GM21723 (cell line): Measurements from ENCODE around the gene ARSG.
A peak's percentile ranks its signal among the peaks of the same experiment; 100 is the strongest.
"Not testable (repeated sequence)": the region's sequence is repeated elsewhere in the genome, so short reads cannot be mapped to it uniquely, and the experiment has no call there.

ENCODE experiments used
- ATAC-seq: cut with Tn5 transposase; IDR thresholded peaks from one replicate; pipeline ENCODE4 v1.9.1; 2021; ENCODE audit warnings: mild to moderate bottlenecking, moderate library complexity; ENCODE audit not compliant: unreplicated experiment

ARSG gene

DNA sequence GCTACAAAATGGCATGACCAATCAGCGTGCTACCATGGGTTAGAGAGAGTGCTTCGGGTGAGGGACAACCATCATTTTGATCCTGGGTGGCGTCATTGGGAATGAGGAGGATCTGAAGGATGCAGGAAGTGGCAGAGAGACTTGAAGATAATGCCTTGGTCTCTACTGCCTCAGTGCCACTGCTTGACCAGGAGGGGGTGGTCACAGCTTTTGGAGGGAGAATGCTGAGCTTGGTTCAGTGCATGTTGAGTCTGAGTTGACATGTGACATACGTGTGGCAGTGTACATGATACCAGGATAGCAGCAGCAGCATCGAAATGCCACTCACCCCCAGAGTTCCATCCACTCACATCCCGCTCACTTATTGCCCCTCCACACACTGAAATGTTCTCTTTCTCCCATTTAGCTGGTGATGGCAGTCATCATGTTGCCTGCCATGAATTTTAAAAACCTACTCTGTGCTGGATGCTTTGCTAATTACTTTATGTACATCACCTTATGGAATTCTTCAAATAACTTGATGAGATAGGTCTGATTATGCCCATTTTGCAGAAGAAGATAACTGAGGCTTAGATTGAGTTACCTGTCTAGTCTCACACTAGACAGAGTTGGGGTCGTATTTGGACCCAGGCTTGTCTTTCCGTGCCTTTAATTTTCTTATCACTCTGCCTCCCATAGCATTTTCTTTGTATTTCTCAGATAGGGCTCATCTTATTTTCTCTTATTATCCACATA is 36.7 kb downstream of the ARSG start:
- ATAC-seq = no peak

DNA sequence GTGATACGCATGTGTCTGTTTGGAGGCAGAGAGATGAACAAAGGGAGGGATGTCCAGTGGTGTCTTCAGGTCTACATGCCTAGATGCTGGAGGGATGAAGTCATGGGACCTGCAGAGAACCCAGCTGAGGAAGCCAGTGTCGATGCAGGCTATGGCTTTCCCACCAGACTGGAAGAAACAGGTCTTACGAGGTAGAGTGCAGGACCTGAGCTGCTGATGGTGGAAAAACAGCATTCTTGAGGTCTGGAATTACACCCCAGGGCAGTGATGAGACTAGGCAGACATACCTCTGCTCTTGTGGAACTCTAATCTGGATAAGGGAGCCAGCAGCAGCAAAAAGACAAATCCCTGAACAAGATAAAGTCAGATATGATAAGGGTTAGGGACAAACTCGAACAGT is 37.4 kb downstream of the ARSG start:
- ATAC-seq = no peak

DNA sequence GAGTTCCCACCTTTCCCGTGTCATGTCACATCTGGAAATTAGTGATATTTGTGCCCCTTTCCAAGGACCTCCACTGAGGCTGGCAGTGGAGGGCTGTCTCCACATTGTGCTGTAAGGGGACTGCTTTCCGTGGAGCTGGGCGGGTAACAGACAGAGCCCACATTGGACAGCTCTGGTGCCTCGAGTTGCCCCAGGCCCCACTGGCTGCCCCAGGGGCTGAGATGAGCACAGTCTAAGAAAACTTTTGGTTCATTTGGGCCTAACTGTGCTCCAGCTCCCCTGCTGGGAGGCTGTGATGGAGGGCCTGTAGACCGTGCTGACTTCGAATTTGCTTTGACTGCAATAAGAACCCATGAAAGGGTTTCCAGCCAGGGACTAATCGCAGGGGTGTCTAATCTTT is 38.0 kb downstream of the ARSG start:
- ATAC-seq = no peak

DNA sequence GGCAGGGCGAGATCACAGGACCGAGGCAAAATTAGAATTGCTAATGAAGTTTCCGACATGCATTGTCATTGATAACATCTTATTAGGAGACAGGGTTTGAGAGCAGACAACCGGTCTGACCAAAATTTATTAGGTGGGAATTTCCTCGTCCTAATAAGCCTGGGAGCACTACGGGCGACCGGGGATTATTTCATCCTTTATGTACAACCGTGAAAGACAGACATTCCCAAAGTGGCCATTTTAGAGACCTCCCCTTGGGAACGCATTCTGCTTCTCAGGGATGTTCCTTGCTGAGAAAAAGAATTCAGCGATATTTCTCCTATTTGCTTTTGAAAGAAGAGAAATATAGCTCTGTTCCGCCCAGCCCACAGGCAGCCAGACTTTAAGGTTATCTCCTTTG is 40.6 kb downstream of the ARSG start:
- not testable (repeated sequence) for ATAC-seq

DNA sequence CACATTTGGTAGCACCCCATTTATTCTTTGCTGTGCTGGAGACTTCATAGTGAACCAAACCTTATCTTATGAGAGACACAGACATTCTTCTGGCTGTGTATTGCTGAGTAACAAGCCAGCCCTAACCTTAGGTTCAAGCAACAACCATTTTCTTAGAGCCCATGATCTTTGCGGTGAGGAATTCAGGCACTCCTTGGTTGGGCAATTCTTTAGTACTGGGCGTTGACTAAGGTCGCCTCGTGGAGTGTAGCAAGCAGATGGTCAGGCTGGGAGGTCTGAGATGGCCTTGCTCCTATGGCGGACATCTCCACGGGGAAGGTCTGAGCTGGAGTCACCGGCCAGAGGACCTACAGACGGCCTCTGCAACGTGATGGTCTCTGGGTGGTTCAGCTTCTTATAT is 43.1 kb downstream of the ARSG start:
- ATAC-seq = no peak

DNA sequence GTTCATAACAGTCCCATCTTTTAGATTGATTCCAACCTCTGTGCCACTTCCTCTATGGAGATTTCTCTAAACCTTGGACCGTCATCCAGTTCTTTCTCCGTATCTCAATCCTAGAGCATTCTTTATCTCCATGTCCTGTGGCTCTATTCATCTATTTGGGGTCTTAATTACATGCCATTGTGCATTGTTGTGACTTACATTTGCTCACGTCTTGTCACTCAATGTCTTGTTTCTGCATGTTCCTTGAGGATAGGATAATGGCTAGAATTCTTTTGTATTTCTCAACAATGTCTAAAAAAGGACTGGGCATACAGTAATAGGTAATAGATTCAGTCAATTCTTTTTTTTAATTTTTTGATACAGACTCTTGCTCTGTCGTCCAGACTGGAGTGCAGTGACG is 50.2 kb downstream of the ARSG start:
- no peak for ATAC-seq

DNA sequence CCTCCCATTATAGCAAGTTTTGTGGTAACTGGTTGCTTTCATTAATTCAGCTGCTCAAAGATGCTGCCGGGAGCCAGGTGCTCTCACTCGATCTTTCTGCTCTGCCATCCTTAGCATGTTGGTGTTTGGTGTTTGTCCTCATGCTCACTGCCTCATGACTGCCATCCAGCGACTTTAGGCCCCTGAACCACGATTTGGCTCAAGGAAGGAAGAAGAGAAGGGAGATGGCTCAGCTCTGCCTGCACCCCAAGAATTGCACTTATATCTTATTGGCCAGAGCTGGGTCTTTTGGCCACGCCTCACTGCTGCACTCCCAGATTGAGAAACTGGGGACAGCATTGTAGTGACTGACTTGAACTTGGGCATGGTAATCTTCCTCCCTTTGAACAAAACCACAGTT is 52.7 kb downstream of the ARSG start:
- ATAC-seq = no peak

DNA sequence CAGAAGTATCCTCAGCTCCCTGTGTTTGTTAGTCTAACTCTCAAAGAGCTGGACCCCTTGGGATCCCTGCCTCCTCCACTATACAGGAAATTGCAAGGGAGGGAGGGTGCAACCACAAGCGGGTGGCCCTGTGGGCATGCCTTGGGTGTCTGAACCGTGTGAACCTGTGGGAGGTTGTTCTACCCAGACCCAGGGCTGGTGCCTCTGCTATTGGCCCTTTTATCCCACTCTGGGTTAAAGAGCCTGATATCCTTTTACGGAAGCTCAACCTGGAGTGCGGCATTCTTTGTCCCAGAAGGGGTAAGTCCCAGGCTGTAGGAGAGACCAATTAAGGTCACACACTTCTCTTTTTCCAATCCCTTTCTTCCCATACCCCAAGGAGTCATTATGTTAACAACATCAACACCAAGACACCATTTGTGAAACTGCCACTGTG is 53.4 kb downstream of the ARSG start:
- ATAC-seq = no peak

DNA sequence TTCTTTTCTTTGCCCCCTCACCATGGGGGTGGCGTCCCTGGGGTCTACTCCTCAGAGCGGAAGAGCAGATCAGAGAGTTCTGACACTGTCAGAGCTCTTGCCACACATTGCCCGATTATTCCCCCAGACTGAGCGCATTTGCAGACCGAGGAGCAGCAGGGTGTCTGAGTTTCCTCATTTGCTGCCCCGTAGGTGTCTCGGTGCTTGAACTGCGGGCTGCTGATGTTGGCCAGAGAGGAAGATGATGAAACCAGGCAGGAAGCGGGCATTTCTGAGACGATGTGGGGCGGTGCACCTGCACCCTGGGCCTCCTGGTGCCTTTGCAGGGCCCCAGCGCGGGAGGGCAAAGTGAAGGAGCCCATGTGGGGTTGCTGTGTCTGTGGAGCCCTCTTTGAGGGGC is 55.2 kb downstream of the ARSG start:
- peak; percentile 83 for ATAC-seq

DNA sequence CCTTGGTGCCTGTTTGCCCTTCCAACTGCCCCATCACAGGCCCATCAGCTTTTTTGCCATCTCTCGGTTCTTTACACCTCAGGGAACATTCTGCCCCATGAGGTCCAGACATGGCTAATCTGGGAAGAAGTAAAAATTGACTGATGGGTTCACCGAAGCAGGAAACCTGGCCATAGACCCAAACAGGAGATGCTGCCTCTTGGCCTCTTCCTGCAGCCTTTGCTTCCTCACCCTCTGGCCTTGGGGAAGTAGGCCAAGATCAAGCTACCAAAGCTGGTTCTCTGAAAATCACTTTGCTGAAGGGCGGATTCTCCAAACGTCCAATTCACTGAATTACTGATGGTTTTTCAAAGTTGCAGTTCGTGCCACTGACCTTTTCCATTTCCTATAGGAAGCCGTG is 56.1 kb downstream of the ARSG start:
- ATAC-seq = no peak

DNA sequence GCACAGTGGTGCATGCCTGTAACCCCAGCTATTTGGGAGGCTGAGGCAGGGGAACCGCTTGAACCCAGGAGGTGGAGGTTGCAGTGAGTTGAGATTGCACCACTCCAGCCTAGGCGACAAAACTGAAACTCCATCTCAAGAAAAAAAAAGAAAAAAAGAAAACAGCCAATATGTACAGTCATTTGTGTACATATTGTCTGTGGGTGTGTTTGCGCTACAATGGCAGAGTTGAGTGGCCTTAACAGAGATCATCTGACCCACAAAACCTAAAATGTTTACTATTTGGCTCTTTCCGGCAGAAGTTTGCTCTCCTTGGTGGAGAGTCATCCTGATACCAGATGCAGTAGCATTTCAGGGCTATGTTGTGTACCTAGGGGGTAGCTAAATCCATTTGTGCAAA is 57.9 kb downstream of the ARSG start:
- peak; percentile 47 for ATAC-seq

DNA sequence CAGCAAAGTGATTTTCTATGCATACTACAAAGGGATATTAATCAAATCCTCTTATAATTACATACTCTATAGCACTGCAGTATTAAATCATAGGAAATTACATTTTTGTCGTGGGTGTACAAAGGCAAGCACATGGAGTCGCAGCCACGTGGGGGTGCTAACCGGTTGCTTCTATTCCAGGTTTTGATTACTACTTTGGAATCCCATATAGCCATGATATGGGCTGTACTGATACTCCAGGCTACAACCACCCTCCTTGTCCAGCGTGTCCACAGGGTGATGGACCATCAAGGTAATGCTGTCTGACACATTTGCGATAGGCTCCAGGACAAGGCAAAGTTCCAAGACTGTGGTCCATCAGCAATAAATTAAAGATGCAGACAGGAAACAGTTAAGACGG is 60.1 kb downstream of the ARSG start:
- ATAC-seq = no peak

DNA sequence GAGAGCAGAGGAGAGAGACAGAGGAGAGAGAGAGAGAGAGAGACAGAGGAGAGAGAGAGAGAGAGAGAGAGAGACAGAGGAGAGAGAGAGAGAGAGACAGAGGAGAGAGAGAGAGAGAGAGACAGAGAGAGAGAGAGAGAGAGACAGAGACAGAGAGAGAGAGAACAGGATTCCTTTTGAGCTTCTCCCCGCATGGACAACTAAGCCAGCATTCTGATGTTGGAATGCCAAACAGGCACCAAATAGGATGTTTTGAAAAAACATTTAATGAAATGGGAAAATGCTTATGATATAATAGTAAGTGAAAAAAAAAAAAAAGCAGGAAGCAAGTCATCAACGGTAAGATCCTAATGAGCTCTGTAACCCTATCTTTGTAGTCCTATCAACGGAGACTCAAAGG is 60.7 kb downstream of the ARSG start:
- no peak for ATAC-seq

DNA sequence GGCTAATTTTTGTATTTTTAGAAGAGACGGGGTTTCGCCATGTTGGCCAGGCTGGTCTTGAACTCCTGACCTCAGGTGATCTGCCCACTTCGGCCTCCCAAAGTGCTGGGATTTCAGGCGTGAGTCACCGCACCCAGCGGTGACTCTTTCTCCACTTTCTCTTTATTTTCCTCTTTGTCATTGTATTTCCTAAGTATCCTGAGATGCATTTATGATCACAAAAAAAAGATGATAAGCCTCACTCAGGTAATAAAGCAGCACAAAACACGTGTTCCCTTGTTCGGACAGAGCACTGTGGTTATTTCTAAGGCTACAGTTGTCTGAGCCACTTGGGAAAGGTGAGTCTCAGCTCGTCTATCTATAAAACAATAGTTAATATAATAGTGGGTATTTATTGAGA is 61.4 kb downstream of the ARSG start:
- not testable (repeated sequence) for ATAC-seq

DNA sequence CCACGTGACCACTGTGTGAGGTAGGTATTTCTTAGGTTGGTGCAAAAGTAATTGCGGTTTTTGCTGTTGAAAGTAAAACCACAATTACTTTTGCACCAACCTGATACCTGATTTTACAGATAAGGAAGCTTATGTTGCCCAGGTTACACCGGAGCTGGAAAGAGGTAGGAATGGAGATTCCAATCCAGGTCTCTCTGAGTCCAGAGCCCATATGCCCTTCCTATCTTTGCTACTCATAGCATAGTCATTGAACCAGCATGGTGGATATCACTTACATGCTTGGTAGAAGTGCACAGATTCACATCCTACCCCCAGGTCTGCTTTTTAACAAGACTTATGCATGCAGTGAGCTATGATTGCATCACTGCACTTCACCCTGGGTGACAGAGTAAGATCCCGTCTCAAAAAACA is 61.8 kb downstream of the ARSG start:
- no peak for ATAC-seq

DNA sequence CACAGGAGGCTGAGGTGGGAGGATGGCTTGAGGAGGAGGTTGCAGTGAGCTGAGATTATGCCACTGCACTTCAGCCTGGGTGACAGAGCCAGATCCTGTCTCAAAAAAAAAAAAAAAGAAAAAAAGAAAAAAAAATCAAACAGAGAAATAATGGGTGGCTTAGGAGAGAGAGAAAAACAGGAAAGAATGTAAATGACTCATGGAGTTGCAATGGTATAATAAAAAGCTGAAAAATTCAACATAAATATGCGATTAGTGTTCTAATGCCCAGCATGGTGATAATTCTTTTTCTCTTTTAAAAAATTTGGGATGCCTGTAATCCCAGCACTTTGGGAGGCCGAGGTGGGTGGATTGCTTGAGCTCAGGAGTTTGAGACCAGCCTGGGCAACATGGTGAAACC is 63.0 kb downstream of the ARSG start:
- not testable (repeated sequence) for ATAC-seq

DNA sequence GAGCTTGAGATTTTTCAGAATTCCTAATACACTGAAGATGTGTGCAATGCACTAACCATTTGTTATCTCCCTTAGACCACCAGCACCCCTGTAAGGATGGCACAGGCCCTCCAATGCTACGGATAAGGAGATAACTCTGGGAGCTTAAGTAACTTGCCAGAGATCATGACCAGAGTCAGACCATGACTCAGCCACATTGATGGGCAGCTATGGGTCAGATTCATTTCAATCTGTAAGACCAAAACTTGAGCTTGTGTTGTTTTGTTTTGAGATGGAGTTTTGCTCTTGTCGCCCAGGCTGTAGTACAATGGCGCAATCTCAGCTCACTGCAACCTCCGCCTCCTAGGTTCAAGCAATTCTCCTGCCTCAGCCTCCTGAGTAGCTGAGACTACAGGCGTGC is 63.8 kb downstream of the ARSG start:
- ATAC-seq = not testable (repeated sequence)

DNA sequence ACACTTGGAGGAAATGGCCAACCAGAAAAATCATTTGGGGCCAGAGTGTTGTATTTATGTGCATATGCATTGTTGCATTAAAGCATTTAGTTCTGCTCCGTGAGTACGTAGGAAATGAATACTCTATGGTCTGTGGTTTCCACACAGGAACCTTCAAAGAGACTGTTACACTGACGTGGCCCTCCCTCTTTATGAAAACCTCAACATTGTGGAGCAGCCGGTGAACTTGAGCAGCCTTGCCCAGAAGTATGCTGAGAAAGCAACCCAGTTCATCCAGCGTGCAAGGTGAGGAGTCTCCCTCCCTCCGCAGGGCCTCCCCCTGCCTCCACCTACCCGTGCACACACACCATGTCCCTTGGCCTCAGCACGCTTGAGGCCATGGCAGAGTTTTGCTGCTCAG is 65.2 kb downstream of the ARSG start:
- ATAC-seq = peak; percentile 89

DNA sequence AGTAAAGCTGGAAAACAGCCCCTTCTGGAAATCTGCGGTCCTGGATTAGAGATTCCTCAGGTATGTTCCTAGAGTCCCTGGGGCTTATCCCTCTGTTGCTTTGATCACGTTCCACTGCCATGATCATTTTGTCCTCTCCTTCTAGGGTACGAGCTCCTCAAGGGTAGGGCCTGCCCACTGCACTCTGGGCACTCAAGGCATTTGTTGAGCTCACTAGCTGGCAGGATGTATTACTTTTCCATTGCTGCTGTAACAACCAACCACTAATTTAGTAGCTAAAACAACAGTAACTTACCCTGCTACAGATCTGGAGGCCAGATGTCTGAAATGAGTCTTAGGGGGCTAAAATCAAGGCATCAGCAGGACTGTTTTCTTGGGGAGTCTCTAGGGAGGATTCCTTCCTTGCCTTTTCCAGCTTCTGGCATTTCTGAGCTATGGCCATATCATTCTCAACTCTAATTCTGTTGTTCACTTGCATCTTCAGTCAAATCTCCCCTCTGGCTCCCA is 65.7 kb downstream of the ARSG start:
- ATAC-seq = no peak

DNA sequence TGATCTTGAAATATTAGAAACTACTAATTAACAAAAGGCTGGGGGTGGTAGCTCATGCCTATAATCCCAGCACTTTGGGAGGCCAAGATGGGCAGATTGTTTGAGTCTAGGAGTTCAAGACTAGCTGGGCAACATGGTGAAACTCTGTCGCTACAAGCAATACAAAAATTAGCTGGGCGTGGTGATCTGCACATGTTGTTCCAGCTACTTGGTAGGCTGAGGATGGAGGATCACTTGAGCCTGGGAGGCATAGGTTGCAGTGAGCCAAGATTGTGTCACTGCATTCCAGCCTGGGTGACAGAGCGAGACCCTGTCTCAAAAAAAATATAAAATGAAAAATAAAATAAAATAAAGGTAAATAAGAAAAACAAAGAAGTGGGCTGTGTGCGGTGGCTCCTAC is 66.6 kb downstream of the ARSG start:
- ATAC-seq = no peak

DNA sequence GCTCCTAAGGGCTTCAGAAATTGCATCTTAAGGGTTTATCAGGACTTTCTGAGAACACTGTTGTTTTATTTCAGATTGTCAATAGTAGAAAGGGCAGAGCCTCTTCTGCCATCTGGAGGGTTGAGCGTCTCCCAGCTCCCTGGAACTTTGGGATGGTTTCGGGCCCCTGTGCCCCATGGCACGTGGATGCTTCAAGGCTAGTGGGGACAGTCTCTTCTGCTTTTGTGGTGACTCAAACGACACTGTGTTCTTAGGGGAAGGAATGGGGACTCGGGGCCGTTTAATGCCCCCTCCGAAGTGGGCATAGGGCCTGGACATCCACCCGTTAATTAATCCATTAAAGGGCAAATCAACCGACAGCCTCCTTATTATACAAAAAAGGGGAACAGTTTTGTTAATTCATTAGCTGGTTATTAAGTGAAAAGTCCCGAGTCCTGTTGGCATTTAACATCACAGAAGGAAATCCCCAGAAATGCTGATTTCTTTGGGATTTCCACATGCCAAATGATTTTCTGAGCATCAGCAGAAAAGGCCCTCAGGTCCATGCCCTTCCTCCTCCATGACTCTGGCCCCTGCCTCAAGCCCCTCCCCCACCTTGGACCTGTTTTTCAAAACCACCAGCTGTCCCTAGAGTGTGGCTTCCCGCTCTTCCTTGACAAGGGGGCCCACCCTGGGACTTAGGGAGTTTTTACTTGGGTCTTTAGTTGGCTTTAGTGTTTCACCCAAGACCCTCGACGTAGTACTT is 68.7 kb downstream of the ARSG start:
- ATAC-seq = no peak

DNA sequence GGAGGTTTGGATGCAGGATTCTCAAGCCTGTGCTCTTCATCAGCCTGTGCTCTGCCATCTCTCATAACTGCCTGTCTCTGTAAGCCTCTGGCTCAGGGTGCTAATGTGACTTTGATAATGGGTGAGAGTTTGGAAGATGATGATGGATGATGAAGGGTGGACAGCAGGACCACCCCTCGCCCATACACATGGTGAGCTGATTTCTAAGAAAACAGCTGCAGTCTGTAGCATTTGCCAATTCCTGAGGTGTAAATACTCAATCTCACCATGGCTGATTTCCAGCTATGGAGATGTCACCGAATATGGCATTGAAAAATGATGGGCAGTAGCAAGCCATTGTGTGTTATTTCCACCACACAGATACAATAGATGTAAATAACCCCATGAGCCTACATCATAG is 74.2 kb downstream of the ARSG start:
- ATAC-seq = no peak
